Thymus (tissue), 11 donors: ENCODE results near the gene ABCA4. TPM values are rescaled to one million over a fixed set of nuclear protein-coding genes. Genes with fewer than 3 reads are reported as not detected.

ENCODE experiments used
- DNase-seq, 9 donors: peaks; one replicate each; pipeline ENCODE4 v3.0.0-alpha.2; 2013; ENCODE audit warnings: low spot score in 9 of 9, low read depth in 6 of 9, missing footprints in 1 of 9
- H3K27ac ChIP-seq, 2 donors: one replicate each; pipeline ENCODE4 v1.5.1; 2013; ENCODE audit warnings: control low read depth in 1 of 2, low read depth in 1 of 2, low read length in 1 of 2, mild to moderate bottlenecking in 1 of 2, moderate library complexity in 1 of 2
- H3K27me3 ChIP-seq, 2 donors: one replicate each; pipeline ENCODE4 v1.5.1; 2013; ENCODE audit warnings: low read length in 1 of 2; ENCODE audit not compliant: control insufficient read depth in 2 of 2, insufficient read depth in 1 of 2
- H3K36me3 ChIP-seq, 2 donors: one replicate each; pipeline ENCODE4 v1.5.1; 2013; ENCODE audit warnings: low read length in 1 of 2, mild to moderate bottlenecking in 1 of 2, moderate library complexity in 1 of 2; ENCODE audit not compliant: control insufficient read depth in 2 of 2, insufficient read depth in 2 of 2
- H3K4me1 ChIP-seq, 2 donors: one replicate each; pipeline ENCODE4 v1.5.1; 2013; ENCODE audit warnings: low read length in 2 of 2; ENCODE audit not compliant: control insufficient read depth in 2 of 2, insufficient read depth in 2 of 2
- H3K4me3 ChIP-seq, 2 donors: one replicate each; pipeline ENCODE4 v1.5.1; 2013; ENCODE audit warnings: low read length in 2 of 2, control low read depth in 1 of 2, mild to moderate bottlenecking in 1 of 2
- H3K9me3 ChIP-seq, 2 donors: one replicate each; pipeline ENCODE4 v1.5.1; 2013; ENCODE audit warnings: low read length in 1 of 2, mild to moderate bottlenecking in 1 of 2; ENCODE audit not compliant: control insufficient read depth in 2 of 2, insufficient read depth in 1 of 2
- WGBS: extraction: QIAGEN DNeasy Blood & Tissue Kit; methylation state at CpG from one replicate; pipeline ENCODE4 v1.1.7; 2013; 5-methylcytosine and 5-hydroxymethylcytosine counted together
- polyA plus RNA-seq: library from polyadenylated mRNA; stranded (reverse); fragments of 200-250 nt; gene quantifications from one replicate; pipeline ENCODE4 v1.2.3, GENCODE V29; 2013
- total RNA-seq: library from RNA; stranded (reverse); fragments of 120-200 nt; gene quantifications from one replicate; pipeline ENCODE4 v1.2.4, GENCODE V29; 2013
- donor health status: healthy.

ABCA4 gene
- total and polyA plus RNA-seq, 2 donors = 0.24 to 2.0 TPM

- Histone ChIP-seq H3K36me3 (no peaks in the 10 kb centered on the region), H3K9me3 (peaks cover 0 to 1% of the 10 kb centered on the region in 2 donors), H3K27ac (peak overlapping the region in 1 of 2 donors; percentile 96), H3K27me3 (no peaks in the 10 kb centered on the region), H3K4me3 (no peak overlapping the region), H3K4me1 (peaks cover 38 to 85% of the 10 kb centered on the region in 2 donors)
- 96% methylated on average over 14 of the region's 14 CpGs for whole genome bisulfite sequencing
- no peak for DNase-seq
These were observed 25.0 kb downstream of the ABCA4 start for GRCh38 chr1:94095744-94096469.

DNA sequence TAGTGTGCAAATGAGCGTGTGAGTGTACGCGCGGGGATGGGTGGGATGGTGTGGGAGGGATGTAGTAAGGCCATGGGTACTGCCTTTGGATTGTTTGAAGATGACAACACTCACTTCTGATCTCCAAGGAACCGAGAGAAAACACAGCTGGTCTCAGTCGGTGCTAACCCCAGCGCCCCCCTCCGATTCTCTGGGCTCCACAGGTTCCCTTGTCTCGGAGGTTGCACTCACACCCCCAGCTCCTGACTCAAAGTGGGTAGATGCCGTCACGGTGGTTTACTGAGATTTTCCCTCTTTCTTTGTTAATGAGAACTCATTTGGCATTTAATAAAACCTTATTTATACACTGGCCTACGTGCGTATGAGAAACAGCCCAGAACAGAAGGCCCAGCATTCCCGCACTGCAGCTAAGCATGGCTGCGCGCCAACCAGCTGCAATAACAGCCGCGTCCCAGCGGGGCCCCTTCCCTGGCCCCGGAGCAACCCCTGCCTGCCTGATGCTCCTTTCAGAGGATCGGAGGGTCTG lies 25.8 kb downstream of the ABCA4 start:
- H3K27ac ChIP-seq = peak overlapping the region; percentile 71 to 96
- H3K27me3 ChIP-seq = no peaks in the 10 kb centered on the region
- peaks cover 0 to 1% of the 10 kb centered on the region in 2 donors for H3K9me3 ChIP-seq
- DNase-seq = no peak
- H3K4me3 ChIP-seq = no peak overlapping the region
- H3K4me1 ChIP-seq = peaks cover 41 to 88% of the 10 kb centered on the region in 2 donors
- 89% methylated on average over 21 of the region's 21 CpGs for WGBS
- H3K36me3 ChIP-seq = no peaks in the 10 kb centered on the region

GRCh38 chr1:94094469-94095111 lies 26.4 kb downstream of the ABCA4 start:
- WGBS = 48% methylated on average over 14 of the region's 14 CpGs
- H3K4me1 ChIP-seq = peaks cover 41 to 83% of the 10 kb centered on the region in 2 donors
- no peaks in the 10 kb centered on the region for H3K27me3 ChIP-seq
- peak overlapping the region; percentile 80 to 96 for H3K27ac ChIP-seq
- peaks cover 0 to 1% of the 10 kb centered on the region in 2 donors for H3K9me3 ChIP-seq
- no peaks in the 10 kb centered on the region for H3K36me3 ChIP-seq
- no peak for DNase-seq
- H3K4me3 ChIP-seq = no peak overlapping the region

DNA sequence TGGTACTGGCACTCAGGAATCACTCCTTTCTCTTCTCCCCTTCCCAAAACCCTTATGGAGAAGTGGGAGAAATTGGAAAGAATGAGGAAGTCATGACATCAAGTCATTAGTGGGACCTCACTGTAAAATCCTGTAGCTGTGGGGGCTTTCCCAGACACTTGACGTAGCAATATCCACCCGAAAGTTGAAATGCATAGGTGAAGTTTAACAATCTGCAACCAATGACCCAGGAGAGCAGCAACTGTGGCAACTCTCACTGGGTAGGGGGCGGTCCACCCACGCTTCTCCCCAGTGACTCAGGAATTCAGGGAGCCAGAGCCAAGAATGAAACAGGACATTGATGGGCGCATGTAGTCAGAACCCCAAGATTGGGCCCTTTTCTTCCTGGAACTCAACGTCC lies 27.0 kb downstream of the ABCA4 start:
- H3K27ac ChIP-seq = peak overlapping the region; percentile 80 to 96
- peaks cover 41 to 77% of the 10 kb centered on the region in 2 donors for H3K4me1 ChIP-seq
- WGBS = 88% methylated on average over 6 of the region's 6 CpGs
- no peaks in the 10 kb centered on the region for H3K27me3 ChIP-seq
- H3K36me3 ChIP-seq = no peaks in the 10 kb centered on the region
- DNase-seq = no peak
- H3K9me3 ChIP-seq = peaks cover 0 to 1% of the 10 kb centered on the region in 2 donors
- no peak overlapping the region for H3K4me3 ChIP-seq

DNA sequence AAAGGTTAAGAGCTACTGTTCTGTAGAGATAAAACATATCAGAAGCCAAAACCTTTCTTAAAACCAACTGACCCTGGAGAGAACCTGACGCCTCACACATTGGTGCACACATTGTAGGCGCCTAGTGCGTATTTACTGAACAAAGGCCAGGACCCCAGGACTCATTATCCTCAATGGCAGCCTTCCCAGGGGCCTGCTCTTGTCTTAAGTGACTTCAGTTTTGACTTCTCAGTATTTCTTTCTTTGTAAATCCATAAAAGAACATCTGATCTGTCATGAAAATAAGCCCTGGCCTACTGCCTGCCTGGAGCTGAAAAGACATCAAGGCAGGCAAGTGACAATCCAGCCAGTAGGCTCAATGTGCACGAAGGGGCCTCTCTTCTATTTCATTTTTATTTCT lies 27.6 kb downstream of the ABCA4 start:
- no peak for DNase-seq
- Histone ChIP-seq H3K4me3 (no peak overlapping the region), H3K36me3 (no peaks in the 10 kb centered on the region), H3K4me1 (peaks cover 41 to 73% of the 10 kb centered on the region in 2 donors), H3K27ac (peak overlapping the region; percentile 93 to 96), H3K9me3 (peaks cover 0 to 1% of the 10 kb centered on the region in 2 donors), H3K27me3 (no peaks in the 10 kb centered on the region)
- WGBS = 94% methylated on average over 4 of the region's 4 CpGs

- H3K9me3 ChIP-seq = peaks cover 0 to 1% of the 10 kb centered on the region in 2 donors
- peak; percentile 48 to 93 (median 77) for DNase-seq
- H3K4me1 ChIP-seq = peaks cover 43 to 76% of the 10 kb centered on the region in 2 donors
- H3K36me3 ChIP-seq = no peaks in the 10 kb centered on the region
- no peaks in the 10 kb centered on the region for H3K27me3 ChIP-seq
- no peak overlapping the region for H3K4me3 ChIP-seq
- peak overlapping the region; percentile 94 to 96 for H3K27ac ChIP-seq
- WGBS = 5% methylated on average over 4 of the region's 4 CpGs
These were observed 28.7 kb downstream of the ABCA4 start for GRCh38 chr1:94092210-94092613.

- Histone ChIP-seq H3K36me3 (no peaks in the 10 kb centered on the region), H3K27me3 (no peaks in the 10 kb centered on the region), H3K4me3 (no peak overlapping the region), H3K27ac (peak overlapping the region; percentile 43 to 58), H3K9me3 (peaks cover 0 to 1% of the 10 kb centered on the region in 2 donors), H3K4me1 (peaks cover 45 to 68% of the 10 kb centered on the region in 2 donors)
- DNase-seq = peak in 1 of 9 donors; percentile 51
- WGBS = 40% methylated on average over 3 of the region's 3 CpGs
These were observed 30.2 kb downstream of the ABCA4 start for GRCh38 chr1:94090761-94091160.

- Histone ChIP-seq H3K27me3 (no peaks in the 10 kb centered on the region), H3K27ac (no peak overlapping the region), H3K9me3 (peaks cover 0 to 1% of the 10 kb centered on the region in 2 donors), H3K36me3 (no peaks in the 10 kb centered on the region), H3K4me1 (peaks cover 30 to 50% of the 10 kb centered on the region in 2 donors), H3K4me3 (no peak overlapping the region)
- WGBS = 75% methylated on average over 2 of the region's 2 CpGs
- DNase-seq = no peak
These were observed 33.8 kb downstream of the ABCA4 start for GRCh38 chr1:94087193-94087592.

- 93% methylated on average over 6 of the region's 6 CpGs for WGBS
- H3K4me1 ChIP-seq = peaks cover 20 to 38% of the 10 kb centered on the region in 2 donors
These were observed 36.4 kb downstream of the ABCA4 start for GRCh38 chr1:94084547-94084946.

More at GRCh38 chr1:94084547-94084946, 36.4 kb downstream of the ABCA4 start:
- Histone ChIP-seq H3K27me3 (no peaks in the 10 kb centered on the region), H3K4me3 (no peak overlapping the region), H3K27ac (peak overlapping the region in 1 of 2 donors; percentile 26), H3K36me3 (no peaks in the 10 kb centered on the region), H3K9me3 (no peaks in the 10 kb centered on the region)
- DNase-seq = no peak
